ENCODE data around the gene U2AF1L4. TPM values are rescaled to one million over a fixed set of nuclear protein-coding genes. Genes with fewer than 3 reads are reported as not detected.

Gene U2AF1L4
- total and polyA plus RNA-seq, 2 of the 4 experiments (the other 2 are of a cell fraction) = 6.1 to 15.0 TPM

GRCh38 chr19:35727956-35728706 lies 17.1 kb downstream of the U2AF1L4 start:
- Histone ChIP-seq H3K4me3 (ENCODE audit: insufficient read depth, low read depth, low read length) (no peak overlapping the region), H3K4me1 (ENCODE audit: control insufficient read depth, insufficient read depth, low read length) (no peaks in the 10 kb centered on the region), H3K56ac (ENCODE audit: extremely low read depth, insufficient read depth, low read length) (no peak overlapping the region), H3K18ac (ENCODE audit: low read depth, low read length) (no peak overlapping the region), H3K4ac (ENCODE audit: low read depth, low read length) (no peak overlapping the region), H4K5ac (ENCODE audit: low read depth, low read length) (no peak overlapping the region), H4K20me1 (ENCODE audit: insufficient read depth, low read length) (peaks cover 17% of the 10 kb centered on the region), H2AFZ (replicated peaks; ENCODE audit: low read length, poor library complexity) (no peak overlapping the region), H2AK9ac (replicated peaks; ENCODE audit: low read depth, low read length, poor library complexity) (no peak overlapping the region), H3K14ac (replicated peaks; ENCODE audit: low read depth, low read length) (no peak overlapping the region), H3K23ac (ENCODE audit: low read depth, low read length) (no peak overlapping the region), H2BK5ac (ENCODE audit: low read depth, low read length, poor library complexity, severe bottlenecking) (no peak overlapping the region), H2BK20ac (ENCODE audit: low read depth, low read length) (no peak overlapping the region), H3K79me1 (ENCODE audit: low read depth in 1 of 2, low read length in 2 of 2) (peaks cover 10% of the 10 kb centered on the region in 2 experiments), H2BK15ac (ENCODE audit: low read depth, low read length) (no peak overlapping the region), H3K27me3 (ENCODE audit: control insufficient read depth, insufficient read depth, low read length) (no peaks in the 10 kb centered on the region), H3K4me2 (ENCODE audit: low read depth, low read length) (no peak overlapping the region), H3K27ac (ENCODE audit: insufficient read depth, low read length) (no peak overlapping the region), H2BK120ac (ENCODE audit: low read depth, low read length) (no peak overlapping the region), H3K9ac (ENCODE audit: low read depth, low read length) (no peak overlapping the region), H4K8ac (ENCODE audit: low read depth in 2 of 2, low read length in 2 of 2) (no peak overlapping the region), H4K91ac (ENCODE audit: insufficient read depth, low read depth, low read length) (no peak overlapping the region), H3K9me1 (ENCODE audit: insufficient read depth, low read length) (no peaks in the 10 kb centered on the region), H2AK5ac (ENCODE audit: low read depth, low read length) (no peak overlapping the region), H3K9me3 (ENCODE audit: control insufficient read depth, insufficient read depth, low read length) (no peaks in the 10 kb centered on the region), H3K36me3 (ENCODE audit: control insufficient read depth, insufficient read depth, low read length) (peaks cover 94% of the 10 kb centered on the region)
- ChIA-PET CTCF (no interaction called here), POLR2A (ENCODE audit: unreplicated experiment) (no interaction called here)
- no TSS peak for BruUV-seq (replicated peaks)
- DNase-seq (no peak), ATAC-seq (ENCODE audit: low read depth) (no peak)
- WGBS, 2 experiments (ENCODE audit: extremely low coverage in 2 of 2, insufficient read length in 1 of 2) = 95% methylated on average over 15 of the region's 19 CpGs; no CpG with 5 or more reads in 1 of the 2 experiments
- in situ Hi-C loops (cut with MboI; ENCODE audit: low sequenced_read_pairs) = no loop called here
- dilution Hi-C loops (cut with HindIII; ENCODE audit: low sequenced_read_pairs, unreplicated experiment) = no loop called here
- TF ChIP-seq CHD1 (IDR thresholded peaks at IDR 0.05; ENCODE audit: low read depth, low read length) (no peak), NFE2L2 (IDR thresholded peaks at IDR 0.05; ENCODE audit: low read depth, low read length) (no peak), MAZ (IDR thresholded peaks at IDR 0.05; ENCODE audit: borderline replicate concordance, low read depth, low read length) (no peak), USF2 (IDR thresholded peaks at IDR 0.05; ENCODE audit: low read depth, low read length) (no peak), CTCF (conservative IDR thresholded peaks at IDR 0.05; ENCODE audit: low read depth, low read length) (no peak), BHLHE40 (IDR thresholded peaks at IDR 0.05; ENCODE audit: low read depth, low read length) (no peak), RCOR1 (IDR thresholded peaks at IDR 0.05; ENCODE audit: insufficient replicate concordance, low read length) (no peak), POLR2A (IDR thresholded peaks at IDR 0.05; ENCODE audit: low read depth, low read length) (no peak), FOS (IDR thresholded peaks at IDR 0.05; ENCODE audit: low read depth, low read length) (no peak), RFX5 (IDR thresholded peaks at IDR 0.05; ENCODE audit: low read depth, low read length) (no peak), RAD21 (IDR thresholded peaks at IDR 0.05; ENCODE audit: low read length) (no peak), ELK1 (IDR thresholded peaks at IDR 0.05; ENCODE audit: borderline replicate concordance, low read depth, low read length) (no peak), MAFK (IDR thresholded peaks at IDR 0.05; ENCODE audit: low read depth, low read length) (no peak), SMC3 (IDR thresholded peaks at IDR 0.05; ENCODE audit: low read depth, low read length) (no peak), CEBPB (IDR thresholded peaks at IDR 0.05; ENCODE audit: low read depth, low read length) (no peak), MXI1 (IDR thresholded peaks at IDR 0.05; ENCODE audit: borderline replicate concordance, low read depth, low read length) (no peak)
- intact Hi-C loops (cut with micrococcal nuclease) = no loop called here
